Lung (tissue), 12 donors: ENCODE measurements around the gene FOXP1. TPM values are rescaled to one million over a fixed set of nuclear protein-coding genes. Genes with fewer than 3 reads are reported as not detected.
A peak's percentile ranks its signal among the peaks of the same experiment; 100 is the strongest.

Source experiments
- ATAC-seq: fragments of 200-7000 bp; cut with Tn5 transposase; one replicate; pipeline ENCODE4 v1.9.1; 2020; ENCODE audit warnings: moderate number of reproducible peaks; ENCODE audit not compliant: insufficient read depth, low FRiP score
- DNase-seq, 3 donors: peaks; one replicate each; pipeline ENCODE4 v3.0.0-alpha.2; 2013 to 2017
- H3K27ac ChIP-seq, 2 donors: one replicate each; pipeline ENCODE4 v1.5.1; 2013; ENCODE audit warnings: mild to moderate bottlenecking in 2 of 2, moderate library complexity in 2 of 2, control low read depth in 1 of 2, inconsistent platforms in 1 of 2, low read depth in 1 of 2, low read length in 1 of 2
- H3K27me3 ChIP-seq, 3 donors: one replicate each; pipeline ENCODE4 v1.5.1; 2013; ENCODE audit warnings: low read length in 2 of 3; ENCODE audit not compliant: control insufficient read depth in 3 of 3, insufficient read depth in 3 of 3
- H3K36me3 ChIP-seq, 4 donors: one replicate each; pipeline ENCODE4 v1.5.1; 2013; ENCODE audit warnings: low read length in 4 of 4, mild to moderate bottlenecking in 1 of 4, moderate library complexity in 1 of 4; ENCODE audit not compliant: control insufficient read depth in 4 of 4, insufficient read depth in 4 of 4
- H3K4me1 ChIP-seq, 5 donors: one replicate each; pipeline ENCODE4 v1.5.1; 2013; ENCODE audit warnings: low read length in 5 of 5, mild to moderate bottlenecking in 2 of 5, moderate library complexity in 1 of 5; ENCODE audit not compliant: control insufficient read depth in 5 of 5, insufficient read depth in 5 of 5
- H3K4me3 ChIP-seq: one replicate; pipeline ENCODE4 v1.5.1; 2013; ENCODE audit warnings: mild to moderate bottlenecking, control low read depth, moderate library complexity
- H3K9ac ChIP-seq, 2 donors: one replicate each; pipeline ENCODE4 v1.5.1; 2013; ENCODE audit warnings: low read length in 2 of 2, control low read depth in 1 of 2; ENCODE audit not compliant: insufficient read depth in 1 of 2
- H3K9me3 ChIP-seq, 4 donors: one replicate each; pipeline ENCODE4 v1.5.1; 2013; ENCODE audit warnings: low read length in 3 of 4, mild to moderate bottlenecking in 1 of 4, moderate library complexity in 1 of 4; ENCODE audit not compliant: control insufficient read depth in 4 of 4, insufficient read depth in 3 of 4
- whole genome bisulfite sequencing, 2 donors: extraction: QIAGEN DNeasy Blood & Tissue Kit; methylation state at CpG; one replicate each; pipeline ENCODE4 v1.1.7; 2013; 5-methylcytosine and 5-hydroxymethylcytosine counted together
- polyA plus RNA-seq, 2 donors: library from polyadenylated mRNA; stranded (reverse); fragments of 200-250 nt; gene quantifications; one replicate each; pipeline ENCODE4 v1.2.1, GENCODE V29; 2013
- total RNA-seq, 2 donors: library from RNA; depleted of rRNA in 1 of 2; stranded (reverse); fragments of >200 nt in 1 of 2; gene quantifications; one replicate each; pipeline ENCODE4 v1.2.1, GENCODE V29; 2014 to 2021
- TF ChIP-seq, protein P1 (sequence below): IDR thresholded peaks from 2 replicates; pipeline ENCODE4 v1.5.1; 2012; ENCODE audit warnings: mild to moderate bottlenecking; ENCODE audit errors: control extremely low read depth, extremely low read depth
- donor health status: control.
- donor health status: control.
- donor health status: Bipolar disorder and iron deficiency.
- donor health status: healthy.
- donor health status: DM: yes; HTN: yes; CAD: no.

Gene FOXP1
- total and polyA plus RNA-seq, 4 donors = 13.8 to 287 (median 73.9) TPM

DNA sequence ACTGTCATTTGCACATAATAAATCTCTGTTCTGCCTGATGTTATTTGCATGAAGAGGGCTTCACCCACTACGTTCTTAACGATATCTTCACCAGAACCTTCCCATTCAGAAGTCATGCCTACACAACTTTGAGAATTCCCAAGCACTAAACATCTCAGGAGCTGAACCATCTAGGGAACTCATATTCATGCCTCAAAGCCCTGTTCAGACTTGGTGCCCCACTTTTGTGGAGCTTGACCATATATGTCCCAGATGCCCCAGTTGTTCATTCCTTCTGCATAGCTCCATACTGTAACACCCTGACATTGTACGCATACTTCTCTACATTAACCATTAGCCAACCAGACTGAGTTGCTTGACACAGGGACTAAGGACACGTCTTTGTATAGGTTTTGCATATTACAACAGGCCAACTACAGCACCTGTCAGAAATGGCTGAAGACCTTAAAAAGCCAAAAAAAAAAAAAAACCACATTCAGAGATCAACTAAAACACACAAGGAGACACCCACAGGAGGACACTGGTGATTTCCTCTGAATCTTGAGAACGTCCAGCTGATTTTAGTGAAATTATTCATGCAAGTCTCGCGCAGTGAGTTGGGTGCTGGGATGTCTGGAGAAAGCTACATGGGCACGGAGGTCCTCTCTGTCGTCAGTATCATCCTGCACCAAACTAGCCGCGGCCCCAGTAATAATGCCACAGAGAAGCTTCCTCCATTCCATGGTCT, 141.4 kb downstream of the FOXP1 start:
- Histone ChIP-seq H3K27ac (peak overlapping the region in 1 of 2 donors; percentile 3), H3K36me3 (no peaks in the 10 kb centered on the region), H3K27me3 (no peaks in the 10 kb centered on the region), H3K4me3 (no peak overlapping the region), H3K9me3 (no peaks in the 10 kb centered on the region), H3K4me1 (peaks cover 5 to 23% (median 9%) of the 10 kb centered on the region in 5 donors), H3K9ac (no peak overlapping the region)
- TF ChIP-seq, protein P1, sequence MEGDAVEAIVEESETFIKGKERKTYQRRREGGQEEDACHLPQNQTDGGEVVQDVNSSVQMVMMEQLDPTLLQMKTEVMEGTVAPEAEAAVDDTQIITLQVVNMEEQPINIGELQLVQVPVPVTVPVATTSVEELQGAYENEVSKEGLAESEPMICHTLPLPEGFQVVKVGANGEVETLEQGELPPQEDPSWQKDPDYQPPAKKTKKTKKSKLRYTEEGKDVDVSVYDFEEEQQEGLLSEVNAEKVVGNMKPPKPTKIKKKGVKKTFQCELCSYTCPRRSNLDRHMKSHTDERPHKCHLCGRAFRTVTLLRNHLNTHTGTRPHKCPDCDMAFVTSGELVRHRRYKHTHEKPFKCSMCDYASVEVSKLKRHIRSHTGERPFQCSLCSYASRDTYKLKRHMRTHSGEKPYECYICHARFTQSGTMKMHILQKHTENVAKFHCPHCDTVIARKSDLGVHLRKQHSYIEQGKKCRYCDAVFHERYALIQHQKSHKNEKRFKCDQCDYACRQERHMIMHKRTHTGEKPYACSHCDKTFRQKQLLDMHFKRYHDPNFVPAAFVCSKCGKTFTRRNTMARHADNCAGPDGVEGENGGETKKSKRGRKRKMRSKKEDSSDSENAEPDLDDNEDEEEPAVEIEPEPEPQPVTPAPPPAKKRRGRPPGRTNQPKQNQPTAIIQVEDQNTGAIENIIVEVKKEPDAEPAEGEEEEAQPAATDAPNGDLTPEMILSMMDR = no peak
- no peak for DNase-seq
- ATAC-seq = no peak
- WGBS, 2 donors = 74 to 82% methylated on average over 11 of the region's 11 CpGs

DNA sequence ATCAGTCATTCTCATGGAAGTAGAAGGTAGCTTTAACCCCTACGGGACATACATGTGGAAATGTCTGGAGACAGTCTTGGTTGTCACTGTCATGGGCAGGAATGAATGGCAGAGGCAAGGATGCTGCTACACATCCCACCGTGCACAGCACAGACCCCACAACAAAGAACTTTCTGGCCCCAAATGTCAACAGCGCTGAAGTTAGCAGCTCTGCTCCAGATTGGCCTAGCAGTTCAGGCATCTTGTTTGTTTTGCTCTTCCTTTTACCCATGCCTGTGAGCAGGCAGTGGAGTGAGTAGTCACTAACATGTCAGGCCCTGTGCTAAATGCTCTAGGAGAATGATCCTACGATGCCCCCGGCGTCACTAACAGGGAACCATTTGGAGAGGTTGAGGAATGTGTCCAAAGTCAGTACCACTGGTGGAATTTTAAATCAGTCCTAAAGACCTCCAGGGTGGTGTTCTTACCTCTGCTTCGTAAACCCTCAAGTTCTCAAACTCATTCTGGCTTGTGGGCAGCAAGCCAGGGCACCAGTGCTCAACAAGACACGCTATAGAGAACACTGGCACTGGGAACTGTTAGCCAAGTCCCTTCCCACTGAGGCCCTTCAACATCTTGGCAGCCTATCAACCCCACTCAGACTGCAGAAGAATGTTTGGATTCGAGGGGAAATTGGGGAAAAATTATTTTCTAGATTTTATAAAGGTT, 142.2 kb downstream of the FOXP1 start:
- no peaks in the 10 kb centered on the region for H3K9me3 ChIP-seq
- DNase-seq (peak; percentile 47 to 76 (median 66)), ATAC-seq (no peak)
- H3K4me3 ChIP-seq = no peak overlapping the region
- WGBS, 2 donors = 55% methylated on average over 9 of the region's 9 CpGs
- no peaks in the 10 kb centered on the region for H3K27me3 ChIP-seq
- H3K27ac ChIP-seq = no peak overlapping the region
- H3K4me1 ChIP-seq = peaks cover 5 to 23% (median 6%) of the 10 kb centered on the region in 5 donors
- no peak overlapping the region for H3K9ac ChIP-seq
- TF ChIP-seq, protein P1 = no peak
- no peaks in the 10 kb centered on the region for H3K36me3 ChIP-seq

DNA sequence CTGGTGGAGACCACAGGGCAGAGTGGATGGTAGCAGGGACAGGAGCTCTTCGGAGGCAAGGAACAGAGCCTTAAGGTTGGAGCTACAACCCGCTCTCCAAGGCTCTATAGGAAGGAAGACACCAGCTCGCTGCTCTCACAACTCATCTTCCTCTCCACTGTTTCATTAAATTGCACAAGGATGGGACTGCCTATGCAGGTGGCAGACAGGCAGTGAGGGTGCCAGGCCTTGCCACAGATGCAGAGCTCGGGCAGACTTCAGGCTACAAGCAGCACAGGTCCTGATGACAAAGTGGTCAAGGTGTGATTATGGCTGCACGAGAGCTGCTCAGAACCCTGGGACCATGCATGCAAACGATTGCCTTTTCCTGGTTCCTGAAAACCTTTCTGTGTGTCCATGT, 144.6 kb downstream of the FOXP1 start:
- TF ChIP-seq, protein P1 = no peak
- WGBS, 2 donors = 36 to 71% methylated on average over 6 of the region's 6 CpGs
- Histone ChIP-seq H3K9ac (no peak overlapping the region), H3K36me3 (no peaks in the 10 kb centered on the region), H3K9me3 (no peaks in the 10 kb centered on the region), H3K27me3 (no peaks in the 10 kb centered on the region), H3K4me1 (peaks cover 0 to 15% (median 6%) of the 10 kb centered on the region in 5 donors), H3K4me3 (no peak overlapping the region), H3K27ac (no peak overlapping the region)
- no peak for ATAC-seq
- DNase-seq = no peak
